GM18499 (cell line): ENCODE measurements around the gene ATP8B3.

Experiments used
- ATAC-seq: cut with Tn5 transposase; IDR thresholded peaks from one replicate; pipeline ENCODE4 v1.9.1; 2021; ENCODE audit warnings: moderate number of reproducible peaks; ENCODE audit not compliant: insufficient read depth, unreplicated experiment

The ATP8B3 gene

DNA sequence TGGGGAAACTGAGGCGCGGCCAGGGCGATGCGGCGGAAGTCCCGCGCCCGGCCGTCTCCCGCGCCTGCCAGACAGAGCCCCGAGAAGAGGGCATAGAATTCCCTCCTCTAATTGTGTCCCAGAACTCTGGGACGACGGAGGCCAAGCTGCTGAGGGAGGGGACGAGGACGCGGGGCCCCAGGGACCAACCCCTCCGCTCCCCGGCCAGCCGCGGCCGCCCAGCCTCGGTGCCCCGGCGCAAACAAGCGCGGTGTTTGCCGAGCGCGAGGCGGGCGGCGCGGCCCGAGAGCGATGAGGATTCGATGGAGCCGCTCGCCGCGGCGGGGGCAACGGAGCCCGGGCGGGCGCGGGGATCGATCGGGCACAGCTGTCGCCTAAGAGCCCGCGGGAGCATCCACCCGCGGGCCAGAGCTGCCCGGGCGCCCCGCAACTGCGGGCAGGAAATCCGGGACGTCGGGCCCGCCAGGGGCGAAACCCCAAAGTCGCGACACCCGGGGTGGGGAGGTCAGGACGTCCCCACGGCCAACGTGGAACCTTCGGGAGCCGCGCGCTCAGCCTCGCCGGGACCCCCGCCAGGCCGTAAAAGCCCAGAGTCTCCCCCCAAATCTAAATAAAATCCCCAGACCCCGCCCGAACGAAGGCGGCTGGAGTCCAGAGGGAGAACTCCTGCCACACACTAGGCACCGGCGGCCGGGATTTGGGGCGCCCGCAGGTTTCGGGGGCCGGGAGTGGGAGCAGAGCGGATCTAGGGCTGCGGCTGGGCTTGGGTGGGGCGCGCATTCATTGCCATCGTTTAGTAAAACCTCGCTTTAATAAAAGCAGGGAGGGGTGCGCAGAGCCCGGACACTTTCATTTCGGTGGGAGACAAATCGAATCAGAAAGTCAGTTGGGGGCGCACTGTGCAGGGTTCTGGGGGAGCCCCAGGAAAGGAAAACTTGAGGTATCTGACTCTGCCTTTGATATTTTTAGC, 62.4 kb downstream of the ATP8B3 start:
- no peak for ATAC-seq

DNA sequence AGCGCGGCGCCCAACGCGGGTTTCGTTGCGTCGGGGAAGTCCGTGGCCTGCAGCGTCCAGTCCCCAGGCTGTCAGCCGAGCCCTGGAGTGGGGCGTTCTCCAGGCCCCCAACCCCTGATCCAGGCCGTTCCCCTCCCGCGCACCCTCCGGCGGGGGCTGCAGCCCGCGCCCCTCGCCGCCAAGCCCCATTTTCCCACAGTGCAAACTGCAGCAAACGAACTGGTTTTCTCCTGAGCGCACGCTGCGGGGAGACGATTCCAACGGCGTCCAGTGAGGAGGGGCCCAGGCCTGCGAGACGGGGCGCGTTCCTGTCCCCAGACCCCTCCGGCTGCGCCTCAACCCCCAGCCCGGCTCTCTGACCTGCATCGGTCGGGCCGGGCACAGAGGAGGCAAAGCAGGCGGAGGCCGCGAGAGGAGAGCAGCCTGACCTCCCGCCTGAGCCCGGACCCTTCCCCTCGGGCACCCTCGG, 63.2 kb downstream of the ATP8B3 start:
- ATAC-seq, result no peak

DNA sequence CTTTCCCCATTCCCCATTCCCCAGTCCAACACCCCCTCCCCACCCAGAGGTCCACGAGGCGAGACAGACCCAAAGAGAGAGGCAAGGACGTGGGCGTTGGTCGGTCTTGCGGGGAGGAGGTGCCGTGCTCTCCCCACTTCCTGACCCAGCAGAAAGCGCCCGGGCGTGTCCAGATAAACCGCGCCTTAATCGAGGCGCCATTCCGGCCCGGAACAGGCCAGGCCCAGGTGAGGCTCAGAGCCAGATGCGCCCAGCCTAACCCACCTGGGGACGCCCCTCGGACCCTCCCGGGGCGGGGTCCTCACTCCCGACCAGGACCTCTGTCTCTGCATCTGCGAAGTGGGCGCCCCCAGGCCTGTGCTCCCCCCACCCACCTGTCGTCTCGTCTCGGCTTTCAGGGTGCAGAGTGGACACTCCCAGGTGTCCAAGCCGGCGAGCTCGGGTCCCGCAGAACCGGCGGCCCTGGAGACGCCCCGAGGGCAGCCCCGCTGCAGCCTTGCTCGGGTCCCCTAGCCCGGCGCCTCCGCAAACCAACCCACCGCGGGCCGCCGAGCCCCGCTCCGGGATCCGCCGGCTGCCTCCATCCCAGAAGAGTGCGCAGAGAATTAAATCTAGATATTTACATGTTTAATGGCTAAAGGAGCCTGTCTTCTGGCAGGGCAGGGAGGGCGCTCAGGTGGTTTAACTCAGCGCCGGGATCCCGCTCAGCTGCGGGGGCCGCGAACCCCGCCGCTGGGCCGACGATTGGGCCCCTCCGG, 63.8 kb downstream of the ATP8B3 start:
- no peak for ATAC-seq

DNA sequence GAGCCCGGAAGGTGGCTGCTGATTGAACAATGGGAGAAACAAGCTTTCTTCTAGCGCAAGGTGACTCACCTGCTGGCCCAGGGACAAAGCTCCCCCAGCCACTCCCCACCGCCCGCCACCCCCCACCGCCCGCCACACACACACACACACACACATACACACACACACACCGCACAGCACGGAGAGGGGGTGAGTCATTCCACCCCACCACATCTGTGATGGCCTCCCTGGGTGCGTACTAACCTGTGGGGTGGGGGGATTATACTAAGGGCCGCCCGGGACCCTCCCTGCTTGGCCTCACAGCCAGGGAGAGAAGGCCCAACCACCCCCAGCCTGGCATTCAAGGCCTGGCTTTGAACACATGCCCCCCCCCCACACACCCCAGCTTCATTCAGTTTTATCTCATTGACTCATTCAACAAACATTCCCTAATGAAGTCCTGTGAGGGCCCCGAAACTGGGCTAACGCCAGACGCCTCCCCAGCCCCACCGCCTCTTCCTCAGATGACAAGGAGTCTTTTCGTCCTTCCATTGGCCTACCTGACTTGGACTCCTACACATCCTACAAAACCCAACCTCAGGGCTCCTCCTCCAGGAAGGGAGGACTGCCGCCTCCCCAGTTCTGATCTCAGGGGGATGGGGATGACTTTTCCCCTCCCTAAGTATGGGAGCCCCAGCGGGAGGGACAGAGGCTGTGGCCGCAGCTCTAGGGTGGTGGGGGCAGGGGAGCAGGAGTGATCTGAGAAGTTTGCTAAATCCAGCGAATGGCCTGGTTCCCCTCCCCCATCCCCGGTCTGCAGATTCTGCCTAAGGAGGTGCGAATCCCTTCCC, 64.6 kb downstream of the ATP8B3 start:
- ATAC-seq, result no peak

DNA sequence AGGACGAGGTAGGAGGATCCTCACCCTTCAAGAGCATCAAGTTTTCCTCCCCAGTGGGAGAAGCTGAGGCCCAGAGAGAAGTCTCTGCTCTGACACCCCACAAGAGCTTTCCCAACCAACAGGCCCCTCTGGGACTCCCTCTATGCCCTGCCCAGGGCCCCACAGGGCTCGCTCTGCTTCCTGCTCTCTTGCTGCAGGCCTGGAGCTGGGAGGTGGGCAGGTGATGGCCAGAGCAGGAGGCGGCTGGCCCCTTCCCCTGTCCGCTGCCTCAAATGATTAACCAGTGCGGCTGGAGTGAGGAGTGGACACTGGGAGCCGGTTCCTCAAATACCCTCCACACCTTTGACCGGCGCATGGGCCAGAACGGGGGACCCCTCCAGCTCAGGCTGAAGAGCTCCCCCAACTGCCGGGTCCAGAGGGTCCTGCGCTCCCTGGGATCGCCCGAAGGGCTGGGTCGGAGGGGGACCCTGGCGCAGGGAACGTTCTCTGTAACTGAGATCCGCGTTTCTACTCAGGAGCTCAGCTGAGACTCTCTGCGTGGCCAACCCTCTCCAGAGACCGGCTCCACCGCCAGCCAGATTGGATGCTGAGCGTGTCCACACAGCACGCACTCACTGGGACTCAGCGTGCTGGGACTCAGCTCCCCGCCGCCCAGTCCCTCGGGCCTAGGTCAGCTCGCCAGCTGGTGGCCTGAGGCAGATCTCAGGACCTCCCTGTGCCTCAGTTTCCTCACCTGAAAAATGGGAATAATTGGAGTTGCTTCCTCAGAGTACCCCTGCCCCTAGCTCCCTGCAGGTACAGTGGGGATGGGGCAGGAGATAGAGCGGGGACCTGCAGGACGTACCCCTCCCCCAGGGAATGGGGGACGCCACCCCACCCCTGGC, 65.4 kb downstream of the ATP8B3 start:
- ATAC-seq, result no peak

DNA sequence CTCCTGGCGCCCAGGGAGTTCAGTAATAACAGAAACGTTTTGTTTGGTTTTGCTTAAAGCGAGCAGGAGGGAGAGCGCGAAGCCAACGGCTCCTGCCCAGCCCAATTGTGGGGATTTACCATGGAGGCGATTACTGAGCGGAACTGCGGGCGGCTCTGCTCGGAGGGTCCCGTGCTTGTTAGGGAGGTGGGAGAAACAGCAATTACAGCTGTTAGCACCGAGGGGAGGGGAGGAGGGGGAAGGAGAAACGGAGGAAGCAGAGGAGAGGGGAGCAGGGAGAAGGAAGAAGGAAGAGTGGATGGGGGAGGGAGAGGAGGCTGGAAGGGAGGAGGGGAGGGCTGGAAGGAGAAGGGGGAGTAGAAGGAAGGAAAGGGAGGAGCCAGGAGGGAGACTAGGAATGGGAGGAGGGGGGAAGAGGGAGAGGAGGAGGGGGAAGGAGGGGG, 66.5 kb downstream of the ATP8B3 start:
- ATAC-seq, result no peak

DNA sequence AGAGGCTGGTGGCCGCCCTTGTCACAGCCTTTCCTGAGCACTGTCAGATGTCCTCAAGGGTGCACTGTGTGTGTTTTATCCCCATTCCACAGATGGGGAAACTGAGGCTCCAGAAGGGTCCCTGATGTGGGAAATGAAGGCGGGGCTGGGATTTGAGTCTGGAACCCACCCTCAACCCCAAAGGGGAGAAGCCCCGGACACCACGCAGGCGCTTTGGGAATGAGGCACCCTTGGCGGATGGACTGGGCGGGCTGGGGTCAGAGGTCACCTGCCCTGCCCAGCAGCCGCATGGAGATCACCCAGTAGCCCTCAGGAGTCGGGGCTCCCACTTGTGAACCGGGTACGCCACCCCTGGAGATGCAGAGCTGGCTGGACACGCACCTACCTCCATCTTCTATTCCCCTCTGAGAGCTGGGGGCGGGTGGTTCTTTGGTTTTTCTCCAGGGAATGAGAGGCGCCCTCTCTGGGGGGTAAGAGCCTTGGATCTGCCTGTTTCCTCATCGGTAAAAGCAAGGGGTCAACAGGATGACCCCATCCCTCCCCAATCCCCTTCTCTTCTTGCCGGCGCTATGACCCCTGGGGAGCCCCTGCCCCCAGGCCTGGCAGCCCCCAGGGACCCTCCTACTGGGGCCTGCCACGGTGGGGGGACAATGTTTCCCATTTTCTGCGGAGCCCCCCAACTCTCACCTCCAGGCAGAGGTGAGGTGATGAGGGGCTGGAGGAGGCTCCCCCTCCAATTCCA, 67.1 kb downstream of the ATP8B3 start:
- ATAC-seq, result no peak

DNA sequence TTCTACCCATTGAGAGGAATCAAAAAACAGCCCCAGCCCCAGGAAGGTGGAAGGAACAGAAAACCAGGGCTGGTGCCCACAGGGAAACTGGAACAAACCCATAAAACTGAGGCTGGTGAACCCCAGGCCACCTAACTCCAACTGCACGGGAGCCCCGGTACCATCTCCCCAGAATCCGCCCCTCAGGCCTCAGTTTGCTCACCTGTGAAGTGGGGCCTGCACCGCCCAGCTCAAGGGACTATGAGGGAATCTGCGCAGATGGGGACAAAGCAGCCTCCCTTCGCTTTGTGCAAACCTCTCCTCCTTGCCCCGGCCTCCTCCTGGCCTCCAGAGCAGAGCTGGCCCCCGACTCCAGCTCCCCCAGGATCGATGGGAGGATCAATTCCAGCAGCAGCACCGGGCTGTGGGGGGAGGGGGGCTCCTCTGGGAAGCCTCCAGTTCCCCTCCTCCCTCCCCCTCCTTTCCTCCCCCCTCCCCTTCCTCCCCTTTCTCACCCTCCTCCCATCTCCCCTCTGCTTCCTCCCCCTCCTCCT, 67.9 kb downstream of the ATP8B3 start:
- no peak for ATAC-seq

DNA sequence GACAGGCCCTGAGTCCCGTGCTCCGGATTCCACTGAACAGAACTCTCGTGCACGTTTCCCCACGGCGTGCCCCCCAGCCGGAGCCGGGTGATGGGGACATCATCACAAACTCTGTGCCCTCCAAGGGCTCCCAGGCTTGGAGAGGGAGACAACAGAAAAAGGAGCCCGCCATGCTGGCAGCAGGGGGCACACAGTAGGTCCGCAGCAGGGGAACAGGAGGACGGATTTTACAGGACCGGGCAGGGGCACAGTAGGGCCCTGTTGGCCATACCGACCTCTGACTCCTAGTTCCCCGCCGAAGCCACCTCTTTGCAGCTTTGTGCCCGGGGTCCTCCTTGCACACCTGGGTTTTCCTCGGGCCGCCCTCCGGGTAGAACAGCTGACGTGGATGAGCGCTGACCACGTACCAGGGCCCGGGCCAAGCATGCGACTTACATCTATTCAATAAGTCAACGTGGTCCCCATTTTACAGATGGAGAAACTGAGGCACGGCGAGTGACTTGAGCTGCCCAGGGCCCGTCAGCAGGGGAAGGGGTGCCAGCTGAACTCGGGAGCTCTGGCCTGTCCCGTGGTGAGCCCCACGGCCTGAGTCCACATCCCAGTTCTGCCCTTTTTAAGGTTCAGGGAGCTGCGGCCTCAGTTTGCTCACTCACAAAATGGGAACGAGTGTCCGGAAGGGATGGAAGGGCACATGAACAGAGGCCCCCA, 68.9 kb downstream of the ATP8B3 start:
- no peak for ATAC-seq

DNA sequence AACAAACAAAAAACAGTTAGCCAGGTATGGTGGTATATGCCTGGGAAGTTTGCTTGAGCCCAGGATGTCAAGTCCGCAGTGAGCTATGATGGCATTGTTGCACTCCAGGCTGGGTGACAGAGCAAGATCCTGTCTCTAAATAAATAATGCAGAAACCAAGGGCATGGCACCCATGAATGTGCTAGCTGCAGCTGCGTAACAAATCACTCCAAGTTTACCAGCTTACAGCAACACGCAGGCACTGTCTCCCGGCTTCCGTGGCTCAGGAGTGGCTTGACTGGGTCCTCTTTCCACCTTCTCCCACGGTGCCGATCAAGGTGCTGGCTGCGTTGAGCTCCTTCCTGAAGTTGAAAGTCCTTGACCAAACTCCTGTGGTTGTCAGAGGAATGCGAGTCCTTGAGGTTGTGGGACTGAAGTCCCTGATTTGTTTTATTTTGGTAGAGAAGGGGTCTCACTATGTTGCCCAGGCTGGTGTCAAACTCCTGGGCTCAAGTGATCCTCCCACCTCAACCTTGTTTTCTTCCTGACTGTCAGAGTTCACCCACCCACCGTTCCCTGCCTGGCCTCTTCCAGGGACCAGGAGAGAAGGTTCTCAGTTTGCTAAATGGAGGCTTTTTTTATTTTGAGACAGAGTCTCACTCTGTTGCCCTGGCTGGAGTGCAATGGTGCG, 72.0 kb downstream of the ATP8B3 start:
- no peak for ATAC-seq

DNA sequence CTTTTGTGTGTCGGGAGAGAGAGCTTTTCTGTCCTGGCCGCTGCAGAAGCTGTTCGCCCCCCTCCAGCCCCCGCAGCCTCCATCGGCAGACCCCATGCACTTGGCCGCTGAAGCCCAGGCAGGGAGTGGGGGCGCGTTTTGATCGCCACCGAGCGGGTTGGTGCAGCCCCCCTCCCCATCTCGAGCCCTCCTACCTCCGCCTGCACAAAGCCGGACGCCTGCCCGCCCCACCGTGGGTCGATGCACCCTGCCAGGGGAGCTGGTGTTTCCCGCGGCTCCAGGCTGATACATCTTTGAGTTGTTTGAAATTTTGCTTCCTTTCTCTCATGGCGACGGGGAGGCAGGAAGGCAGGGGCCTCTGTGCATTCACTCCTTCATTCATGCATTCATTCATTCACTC, 75.1 kb downstream of the ATP8B3 start:
- no peak for ATAC-seq

DNA sequence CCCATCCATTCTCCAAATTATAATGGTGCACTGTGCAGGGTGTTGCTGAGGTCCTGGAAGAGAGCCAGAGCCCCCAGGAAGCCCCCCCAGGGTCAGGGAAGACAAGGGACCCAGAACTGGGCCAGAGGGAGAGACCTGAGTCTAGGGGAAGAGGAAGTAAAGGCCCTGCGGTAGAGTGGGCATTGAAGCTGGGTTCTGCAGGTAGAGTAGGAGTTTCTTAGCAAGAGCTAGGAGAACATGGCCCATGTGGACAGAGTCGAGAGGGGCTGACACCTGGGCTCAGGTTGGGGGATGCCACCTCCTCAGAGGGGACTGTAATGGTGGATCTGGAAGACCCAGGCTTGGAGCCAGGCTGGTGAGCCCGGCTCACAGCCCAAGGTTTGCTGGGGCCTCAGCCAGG, 75.8 kb downstream of the ATP8B3 start:
- no peak for ATAC-seq

DNA sequence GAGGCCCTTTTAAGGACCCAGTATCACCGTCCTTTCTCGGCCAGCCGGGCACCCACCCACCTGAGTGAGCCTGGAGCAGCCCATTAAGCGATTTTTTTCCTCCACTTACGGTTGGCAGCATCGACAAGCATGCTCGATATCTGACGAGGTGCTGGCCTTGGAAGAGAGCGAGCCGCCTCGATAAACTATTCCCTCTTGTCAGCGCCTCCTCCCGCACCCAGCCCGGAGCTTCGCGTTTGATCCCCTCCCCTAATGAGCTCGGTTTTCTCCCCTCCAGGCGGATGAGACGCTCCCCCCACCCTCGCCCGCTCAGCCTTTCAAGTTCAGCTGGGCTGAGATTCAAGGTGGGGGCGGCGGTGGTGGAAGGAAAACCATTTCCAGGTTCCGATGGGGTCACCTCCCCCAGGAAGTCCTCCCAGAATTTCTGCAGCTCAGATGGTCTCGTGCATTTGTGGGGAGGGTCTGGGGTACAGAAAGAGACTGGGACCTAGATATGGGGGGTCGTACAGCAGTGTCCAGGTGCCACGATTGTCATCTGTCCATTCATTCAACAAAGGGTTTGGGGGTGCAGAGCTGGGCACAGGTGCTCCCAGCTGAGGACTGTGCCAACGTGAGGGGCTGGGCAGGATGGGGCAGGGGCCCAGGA, 77.6 kb downstream of the ATP8B3 start:
- ATAC-seq, result no peak
